Activated CD4-positive, alpha-beta T cell treated with anti-CD3 and anti-CD28 coated beads, Interleukin-2, amount 50 U/mL, for 4 hours (primary cell): ENCODE results near the gene B4GALT7.
"Not testable (repeated sequence)": the region's sequence is repeated elsewhere in the genome, so short reads cannot be mapped to it uniquely, and the experiment has no call there.

Experiments used
- DNase-seq, 2 experiments: peaks; one replicate each; pipeline ENCODE4 v3.0.0-alpha.2; 2020

B4GALT7 gene

DNA sequence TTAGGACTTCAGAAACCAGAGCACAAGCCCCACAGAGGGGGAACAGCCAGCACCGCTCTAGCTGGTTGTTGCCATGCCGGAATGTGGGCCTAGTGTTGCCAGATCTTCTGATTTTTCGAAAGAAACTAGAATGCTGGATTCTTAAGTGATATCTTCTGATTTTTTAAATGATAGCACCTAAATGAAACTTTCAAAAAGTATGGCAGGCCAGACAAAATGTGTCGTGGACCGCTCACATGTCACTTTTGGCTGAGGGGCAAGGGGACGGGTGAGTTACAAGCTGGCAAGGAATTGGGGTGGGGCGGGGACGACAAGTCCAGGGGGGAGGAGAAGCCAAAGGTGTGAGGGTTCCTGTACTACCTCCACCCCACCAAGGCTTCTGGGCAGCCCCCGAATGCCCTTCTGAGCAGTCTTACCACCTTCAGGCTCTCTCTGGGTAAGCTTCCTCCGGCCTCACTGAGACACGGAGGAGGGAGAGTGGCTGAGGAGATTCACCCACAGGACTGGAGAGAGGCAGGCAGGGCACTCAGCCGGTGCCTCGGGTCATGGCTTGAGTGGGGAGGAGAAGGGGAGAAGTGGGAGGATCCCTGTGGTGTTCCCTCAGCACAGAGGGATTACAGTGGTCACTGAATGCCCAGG lies 10.3 kb downstream of the B4GALT7 start:
- DNase-seq, result no peak

DNA sequence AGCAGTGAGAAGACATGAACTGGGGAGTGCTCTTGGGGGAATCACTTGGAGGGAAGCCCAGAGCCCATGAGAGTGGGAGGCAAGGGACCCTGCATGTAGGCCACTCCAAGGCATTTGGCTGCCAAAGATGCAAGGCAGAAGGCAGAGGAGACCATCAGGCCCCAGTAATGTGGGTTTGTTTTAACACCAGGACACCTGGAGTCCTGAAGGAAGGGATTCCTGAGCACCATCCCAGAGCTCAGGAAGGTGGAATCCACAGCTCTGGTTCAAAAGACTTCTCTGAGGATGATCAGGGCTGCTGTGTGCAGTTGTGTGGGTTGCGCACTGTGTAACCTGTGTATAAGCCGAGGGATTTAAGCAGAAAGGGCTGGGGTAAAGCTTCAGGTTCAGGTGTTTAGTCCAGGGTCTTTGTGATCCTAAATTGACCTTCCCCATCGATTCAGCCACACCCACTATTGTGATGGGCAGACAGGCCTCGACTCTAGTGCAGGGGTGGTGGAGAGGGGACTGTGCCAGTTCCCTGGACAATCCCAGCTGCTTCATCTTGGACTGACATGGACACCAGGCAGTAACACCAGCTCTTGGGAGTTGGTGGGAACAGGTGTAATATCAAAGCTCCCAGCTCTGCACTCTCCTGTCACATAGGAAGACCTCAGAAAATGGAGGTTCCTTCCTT lies 11.0 kb downstream of the B4GALT7 start:
- DNase-seq, result no peak

DNA sequence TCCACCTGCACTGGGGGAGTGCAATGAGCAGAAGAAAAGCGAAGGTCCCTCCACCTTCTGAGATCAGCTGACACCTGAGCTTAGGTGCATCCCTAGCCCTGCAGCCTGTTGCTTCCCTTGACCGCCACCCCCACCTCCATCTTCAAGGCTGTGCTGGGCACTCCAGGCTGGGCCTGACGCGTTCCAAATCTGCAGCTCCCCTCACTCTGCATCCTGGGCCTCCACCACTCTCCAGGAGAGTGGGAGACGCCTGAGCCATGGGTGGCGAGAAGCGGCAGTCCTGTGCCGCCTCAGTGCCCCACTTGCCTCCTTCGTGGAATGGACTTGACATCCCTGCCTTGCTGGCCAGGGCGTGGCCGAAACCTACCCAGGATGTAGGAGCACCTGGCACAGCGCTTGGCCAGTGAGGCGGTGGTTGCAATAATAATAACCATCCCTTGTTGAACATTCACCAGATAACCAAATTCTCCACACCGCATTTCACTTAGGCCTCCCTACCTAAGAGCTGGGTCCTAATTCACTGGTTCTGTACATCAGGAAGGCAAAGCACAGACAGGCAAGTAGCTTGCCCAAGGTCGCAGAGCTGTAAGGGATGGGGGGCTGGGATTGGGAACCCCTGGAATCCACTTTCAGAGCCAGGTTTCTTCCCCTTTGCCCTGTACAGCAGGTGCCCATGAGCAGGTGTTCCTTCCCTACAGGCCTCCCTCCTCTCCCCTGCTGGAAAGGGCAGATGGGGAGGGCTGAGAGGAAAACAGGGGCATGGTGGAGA lies 11.7 kb downstream of the B4GALT7 start:
- DNase-seq, result no peak

DNA sequence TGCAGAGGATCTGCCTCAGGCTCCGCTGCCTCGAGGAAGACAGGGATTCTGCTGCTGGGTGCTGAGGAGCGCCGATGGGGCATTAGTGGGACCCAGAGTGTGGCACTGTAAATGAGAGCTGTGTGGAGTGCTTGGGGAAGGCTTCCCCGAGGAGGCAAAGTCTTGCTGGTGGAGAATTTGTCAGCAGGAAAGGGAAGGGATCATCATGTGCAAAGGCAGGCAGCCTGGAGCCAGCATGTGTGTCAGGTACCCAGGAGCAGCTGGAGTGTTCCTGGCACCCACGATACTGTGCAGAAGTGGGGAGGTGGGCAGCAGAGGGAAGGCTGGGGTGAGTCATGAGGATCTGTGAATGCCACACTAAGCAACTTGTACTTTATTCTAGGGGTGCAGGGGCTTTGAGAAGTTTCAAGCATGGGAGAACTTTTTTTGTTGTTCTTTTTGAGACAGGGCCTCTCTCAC lies 12.3 kb downstream of the B4GALT7 start:
- no peak for DNase-seq

DNA sequence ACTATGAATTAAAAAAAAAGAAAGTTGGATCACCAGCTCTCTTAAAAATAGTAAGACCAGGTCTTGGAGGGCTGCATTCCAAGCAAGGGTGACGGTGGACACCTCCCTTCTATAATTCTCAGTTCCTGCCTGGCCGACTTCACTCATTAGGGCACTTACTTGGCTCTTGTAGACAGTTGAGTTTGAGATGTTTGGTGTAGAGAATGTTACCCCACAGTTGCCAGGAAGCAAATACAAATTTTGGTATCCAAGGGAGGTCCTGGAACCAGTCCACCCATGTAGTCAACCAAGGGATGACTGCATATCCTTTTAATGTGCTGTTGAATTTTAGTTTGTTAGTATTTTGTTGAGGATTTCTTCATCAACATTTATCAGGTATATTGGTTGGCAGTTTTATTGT lies 20.6 kb downstream of the B4GALT7 start:
- DNase-seq, result no peak

DNA sequence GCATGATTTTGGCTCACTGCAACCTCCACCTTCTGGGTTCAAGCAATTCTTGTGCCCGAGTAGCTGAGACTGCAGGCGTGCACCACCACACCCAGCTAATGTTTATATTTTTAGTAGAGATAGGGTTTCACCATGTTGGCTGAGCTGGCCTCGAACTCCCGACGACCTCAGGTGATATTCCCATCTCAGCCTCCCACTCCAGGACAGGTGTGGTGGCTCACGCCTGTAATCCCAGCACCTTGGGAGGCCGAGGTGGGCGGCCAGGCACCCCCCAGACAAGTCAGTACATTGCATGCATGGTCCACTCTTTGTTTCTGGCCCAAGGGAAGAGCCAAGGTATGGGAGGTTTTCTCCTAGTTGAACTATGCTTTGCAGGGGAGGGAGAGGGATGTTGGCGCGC lies 24.2 kb downstream of the B4GALT7 start:
- DNase-seq, result not testable (repeated sequence)

DNA sequence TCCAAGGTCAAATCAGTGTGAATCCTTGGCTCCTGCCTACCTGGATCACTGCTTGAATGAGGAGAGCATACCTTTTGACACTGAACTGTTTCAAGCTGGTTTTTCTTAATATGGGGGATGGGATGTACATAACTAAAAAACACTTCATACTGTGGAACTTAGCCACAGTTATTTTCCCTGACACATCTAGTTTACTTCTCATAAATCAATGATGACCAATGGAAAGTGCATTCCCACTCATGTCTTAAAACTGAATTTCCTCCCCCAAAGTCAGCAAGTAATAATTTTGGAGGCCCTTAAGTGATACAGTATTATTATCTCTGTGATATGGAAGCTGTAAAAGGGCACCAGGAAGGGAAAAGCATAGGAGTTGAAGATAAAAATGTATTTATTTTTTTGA lies 30.3 kb downstream of the B4GALT7 start:
- DNase-seq, result not testable (repeated sequence)

DNA sequence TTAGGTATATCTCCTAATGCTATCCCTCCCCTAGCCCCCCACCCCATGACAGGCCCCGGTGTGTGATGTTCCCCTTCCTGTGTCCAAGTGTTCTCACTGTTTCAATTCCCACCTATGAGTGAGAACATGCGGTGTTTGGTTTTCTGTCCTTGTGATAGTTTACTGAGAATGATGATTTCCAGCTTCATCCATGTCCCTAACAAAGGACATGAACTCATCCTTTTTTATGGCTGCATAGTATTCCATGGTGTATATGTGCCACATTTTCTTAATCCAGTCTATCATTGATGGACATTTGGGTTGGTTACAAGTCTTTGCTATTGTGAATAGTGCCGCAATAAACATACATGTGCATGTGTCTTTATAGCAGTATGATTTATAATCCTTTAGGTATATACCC lies 35.0 kb downstream of the B4GALT7 start:
- not testable (repeated sequence) for DNase-seq

DNA sequence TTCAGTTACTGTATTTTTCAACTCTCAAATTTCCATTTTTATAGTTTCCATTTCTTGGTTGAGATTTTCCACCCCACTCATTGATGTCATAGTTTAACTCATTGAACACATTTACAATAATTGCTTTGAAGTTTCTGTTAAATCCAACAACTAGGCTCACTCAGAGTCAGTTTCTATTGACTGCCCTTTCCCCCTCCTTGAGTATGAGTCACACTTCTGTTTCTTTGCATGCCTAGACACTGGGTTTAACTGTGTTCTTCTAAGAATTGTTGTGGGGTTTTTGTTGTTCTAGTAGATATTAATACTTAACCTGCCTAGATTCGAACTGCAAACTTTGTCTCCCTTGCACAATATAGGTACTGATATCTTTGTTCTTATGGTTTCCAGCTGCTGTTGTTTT lies 45.5 kb downstream of the B4GALT7 start:
- DNase-seq, result not testable (repeated sequence)

DNA sequence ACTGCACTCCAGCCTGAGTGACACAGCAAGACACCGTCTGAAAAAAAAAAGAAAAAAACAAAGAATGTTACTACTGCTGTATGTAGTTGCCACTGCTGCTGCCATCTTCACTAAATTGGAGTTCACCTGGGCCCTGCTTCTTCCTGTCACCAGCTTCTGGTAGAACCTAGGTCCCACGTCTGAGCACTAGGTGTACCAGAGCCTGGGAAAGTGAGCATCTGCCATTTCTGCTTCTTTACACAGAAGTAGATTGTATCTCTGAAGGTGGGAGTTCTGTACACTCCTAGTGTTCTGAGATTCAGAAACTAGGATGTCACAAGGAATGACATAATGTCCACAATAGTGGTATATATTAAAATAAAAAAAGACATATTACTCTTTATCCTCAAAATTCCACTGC lies 51.3 kb downstream of the B4GALT7 start:
- DNase-seq, result not testable (repeated sequence)

DNA sequence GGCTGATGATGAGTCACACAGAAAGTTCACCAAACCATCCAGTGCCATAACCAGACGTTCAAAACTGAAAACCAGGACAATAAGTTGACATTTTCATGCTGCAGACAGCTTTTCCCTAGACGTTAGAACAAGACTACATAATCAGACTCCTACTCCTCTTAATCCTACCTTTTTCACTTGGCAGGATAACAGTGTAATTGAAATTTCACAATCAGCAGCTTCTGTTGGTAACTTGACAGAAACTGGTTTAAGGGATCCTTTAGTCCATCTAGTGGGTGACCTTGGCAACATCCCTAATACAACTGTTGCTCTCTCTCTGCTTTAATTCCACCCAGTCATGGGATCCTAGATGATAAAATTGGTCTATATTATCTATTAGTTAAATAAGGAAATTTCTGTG lies 57.9 kb downstream of the B4GALT7 start:
- DNase-seq, result not testable (repeated sequence)

DNA sequence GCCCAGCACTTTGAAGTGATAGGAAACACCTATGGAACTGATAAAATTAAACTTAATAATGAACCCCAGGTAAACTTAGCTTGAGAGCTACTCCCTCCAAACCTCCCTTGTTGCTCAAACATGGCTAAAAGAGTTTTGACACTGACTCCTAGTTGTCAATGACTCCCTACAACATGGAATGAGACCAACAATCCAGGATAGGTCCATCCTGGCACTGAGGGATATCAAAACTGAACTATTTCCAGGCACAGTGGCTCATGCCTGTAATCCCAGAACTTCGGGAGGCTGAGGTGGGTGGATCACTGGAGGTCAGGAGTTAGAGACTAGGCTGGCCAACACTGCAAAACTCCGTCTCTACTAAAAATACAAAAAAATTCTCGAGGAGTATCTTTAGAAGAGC lies 58.6 kb downstream of the B4GALT7 start:
- not testable (repeated sequence) for DNase-seq
